HG02852 (cell line): ENCODE measurements around the gene HMGA1.
"Not testable (repeated sequence)": the region's sequence is repeated elsewhere in the genome, so short reads cannot be mapped to it uniquely, and the experiment has no call there.

Experiments used
- ATAC-seq: cut with Tn5 transposase; IDR thresholded peaks from one replicate; pipeline ENCODE4 v1.9.1; 2021; ENCODE audit warnings: mild to moderate bottlenecking, moderate library complexity; ENCODE audit not compliant: unreplicated experiment

The HMGA1 gene

DNA sequence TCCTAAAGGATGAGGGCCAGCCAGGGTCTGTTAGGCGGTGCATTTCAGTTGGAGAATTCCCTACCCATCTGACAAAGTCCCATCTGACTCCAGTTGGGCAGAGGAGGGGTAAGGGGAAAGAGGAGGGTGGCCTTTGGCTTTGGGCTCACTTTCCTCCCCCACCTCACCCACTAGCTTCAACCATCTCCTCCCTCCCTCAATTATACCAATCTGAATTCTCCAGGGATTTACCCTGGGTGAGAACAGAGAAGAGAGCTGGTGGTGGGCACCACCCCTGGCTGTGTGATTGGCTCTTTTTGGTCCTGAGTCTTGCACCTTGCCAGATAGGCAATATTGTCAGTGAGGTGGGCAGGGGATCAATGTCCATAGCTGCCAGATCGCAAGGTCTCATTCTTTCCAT lies 3.2 kb downstream of the HMGA1 start:
- no peak for ATAC-seq

DNA sequence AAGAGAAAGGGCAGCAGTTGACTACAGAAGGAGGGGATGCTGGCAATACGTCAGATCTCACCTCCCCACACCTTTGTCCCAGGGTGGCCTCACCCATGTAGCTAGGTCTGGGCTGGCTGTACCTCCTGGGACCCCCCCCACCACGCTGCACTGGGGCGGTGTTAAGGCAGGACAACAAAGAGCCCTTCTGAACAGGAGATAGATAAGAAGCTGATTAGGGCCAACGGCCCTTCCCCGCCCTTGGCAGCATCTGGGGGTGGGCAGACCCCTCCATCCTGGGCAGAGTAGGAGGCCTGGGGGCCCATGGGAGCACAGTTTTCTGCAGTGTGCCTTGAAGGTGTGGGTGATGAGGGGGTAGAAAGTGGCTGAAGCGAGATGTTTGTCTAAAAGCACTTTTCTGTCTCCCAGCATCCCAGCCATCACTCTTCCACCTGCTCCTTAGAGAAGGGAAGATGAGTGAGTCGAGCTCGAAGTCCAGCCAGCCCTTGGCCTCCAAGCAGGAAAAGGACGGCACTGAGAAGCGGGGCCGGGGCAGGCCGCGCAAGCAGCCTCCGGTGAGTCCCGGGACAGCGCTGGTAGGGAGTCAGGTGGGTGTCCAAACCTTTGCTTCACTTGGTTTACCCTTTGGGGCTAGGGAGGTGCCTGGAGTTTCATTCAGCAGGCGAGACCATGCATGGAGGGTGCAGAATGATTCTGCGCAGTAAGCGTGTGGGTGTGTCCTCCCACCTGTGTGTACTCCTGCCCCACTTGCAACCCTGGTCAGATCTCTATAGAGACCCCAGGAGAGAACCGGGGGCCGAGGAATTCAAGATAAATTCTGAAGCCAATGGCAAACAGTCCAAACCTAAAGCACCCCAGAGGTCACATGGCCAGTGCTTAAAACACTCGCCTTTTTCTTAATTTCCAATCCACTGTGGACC lies 3.9 kb downstream of the HMGA1 start:
- no peak for ATAC-seq

- ATAC-seq = no peak
Measured at GRCh38 chr6:34241351-34242215, 4.9 kb downstream of the HMGA1 start.

DNA sequence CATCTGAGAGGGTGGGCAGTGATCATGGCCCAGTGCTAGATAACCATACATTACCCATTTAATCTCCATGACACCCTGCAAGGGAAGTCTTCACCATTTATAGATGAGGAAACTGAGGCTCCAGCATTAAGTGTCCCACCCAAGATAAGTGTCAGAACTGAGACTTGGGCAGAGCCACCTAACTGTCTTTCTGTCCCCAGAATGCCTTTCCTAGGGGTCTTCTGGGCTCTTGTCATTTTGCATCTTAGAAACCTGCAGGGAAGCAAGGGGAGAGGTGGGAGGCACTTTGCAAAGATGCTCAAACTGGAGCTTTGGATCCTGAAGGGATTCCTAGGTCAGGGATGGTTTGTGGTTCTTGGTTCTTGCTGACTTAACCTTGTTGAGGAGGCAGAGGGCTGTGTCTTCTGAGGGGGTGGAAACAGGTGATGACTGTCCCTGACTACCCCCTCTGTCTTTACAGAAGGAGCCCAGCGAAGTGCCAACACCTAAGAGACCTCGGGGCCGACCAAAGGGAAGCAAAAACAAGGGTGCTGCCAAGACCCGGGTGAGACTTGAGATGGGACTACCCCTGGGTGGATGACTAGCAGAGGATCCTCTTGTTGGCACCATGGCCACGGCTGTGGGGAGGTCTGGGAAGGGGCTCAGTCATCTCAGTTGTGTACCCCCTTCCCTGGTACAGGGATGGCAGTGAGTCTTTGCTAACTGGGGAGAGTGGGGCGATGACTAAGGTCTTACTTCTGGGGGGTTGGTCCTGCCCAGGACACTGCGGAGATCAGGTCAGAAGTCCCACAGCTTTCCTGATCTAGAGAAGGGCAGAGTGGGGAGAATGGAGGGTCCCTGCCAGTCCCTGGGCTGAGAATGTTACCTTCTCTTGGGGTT lies 5.8 kb downstream of the HMGA1 start:
- ATAC-seq = no peak

- no peak for ATAC-seq
Measured at GRCh38 chr6:34243131-34243771, 6.6 kb downstream of the HMGA1 start.

DNA sequence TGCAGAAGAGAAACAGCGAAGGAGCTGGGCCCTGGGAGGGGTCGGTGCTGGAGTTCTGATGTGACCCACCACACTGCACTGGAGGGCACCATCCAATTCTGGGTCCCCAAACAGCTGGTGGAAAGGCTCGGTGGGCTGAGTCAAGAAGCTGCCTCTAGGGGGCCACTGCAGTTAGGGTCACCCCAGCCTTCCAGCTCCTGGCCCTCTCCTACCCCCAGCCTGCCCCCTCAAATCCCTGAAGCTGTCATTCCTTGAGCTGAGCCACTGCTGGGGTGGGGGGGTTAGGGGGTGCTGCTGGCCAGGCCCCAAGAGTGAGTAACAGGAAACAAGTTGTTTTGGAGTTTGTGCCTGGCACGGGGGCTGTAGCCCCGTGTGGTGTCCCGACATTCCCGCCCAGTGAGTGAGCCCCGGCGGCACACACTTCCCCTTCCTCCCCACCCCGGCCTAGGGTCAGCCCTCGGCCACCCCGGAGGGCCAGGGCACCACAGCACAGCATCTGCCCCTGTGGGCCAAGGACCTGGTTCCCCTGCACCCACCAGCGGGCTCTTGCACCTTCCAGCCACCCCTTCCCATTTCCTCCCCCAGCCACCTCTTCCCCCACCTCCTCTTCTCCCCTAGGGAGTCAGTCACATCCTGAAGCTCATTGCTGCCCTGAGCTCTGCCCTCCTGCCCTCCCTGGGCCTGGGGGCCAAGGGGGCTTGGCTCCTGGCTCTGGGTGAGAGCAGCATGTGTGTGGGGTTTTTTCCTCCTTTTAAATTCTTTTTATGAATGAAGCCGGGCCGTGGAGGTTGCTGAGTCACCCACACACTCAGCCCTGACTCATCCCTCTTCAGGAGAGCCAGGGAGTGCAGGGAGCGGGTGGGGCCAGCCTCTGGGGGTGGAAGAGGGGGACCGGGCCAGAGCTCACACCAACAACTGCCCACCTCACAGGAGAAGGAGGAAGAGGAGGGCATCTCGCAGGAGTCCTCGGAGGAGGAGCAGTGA lies 7.5 kb downstream of the HMGA1 start:
- no peak for ATAC-seq

DNA sequence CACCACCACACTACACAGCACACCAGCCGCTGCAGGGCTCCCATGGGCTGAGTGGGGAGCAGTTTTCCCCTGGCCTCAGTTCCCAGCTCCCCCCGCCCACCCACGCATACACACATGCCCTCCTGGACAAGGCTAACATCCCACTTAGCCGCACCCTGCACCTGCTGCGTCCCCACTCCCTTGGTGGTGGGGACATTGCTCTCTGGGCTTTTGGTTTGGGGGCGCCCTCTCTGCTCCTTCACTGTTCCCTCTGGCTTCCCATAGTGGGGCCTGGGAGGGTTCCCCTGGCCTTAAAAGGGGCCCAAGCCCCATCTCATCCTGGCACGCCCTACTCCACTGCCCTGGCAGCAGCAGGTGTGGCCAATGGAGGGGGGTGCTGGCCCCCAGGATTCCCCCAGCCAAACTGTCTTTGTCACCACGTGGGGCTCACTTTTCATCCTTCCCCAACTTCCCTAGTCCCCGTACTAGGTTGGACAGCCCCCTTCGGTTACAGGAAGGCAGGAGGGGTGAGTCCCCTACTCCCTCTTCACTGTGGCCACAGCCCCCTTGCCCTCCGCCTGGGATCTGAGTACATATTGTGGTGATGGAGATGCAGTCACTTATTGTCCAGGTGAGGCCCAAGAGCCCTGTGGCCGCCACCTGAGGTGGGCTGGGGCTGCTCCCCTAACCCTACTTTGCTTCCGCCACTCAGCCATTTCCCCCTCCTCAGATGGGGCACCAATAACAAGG lies 8.5 kb downstream of the HMGA1 start:
- ATAC-seq = not testable (repeated sequence)

GRCh38 chr6:34245761-34246140 lies 9.1 kb downstream of the HMGA1 start:
- not testable (repeated sequence) for ATAC-seq

- no peak for ATAC-seq
Measured at GRCh38 chr6:34246249-34246562, 9.5 kb downstream of the HMGA1 start.

- no peak for ATAC-seq
Measured at GRCh38 chr6:34246563-34247391, 10.1 kb downstream of the HMGA1 start.

DNA sequence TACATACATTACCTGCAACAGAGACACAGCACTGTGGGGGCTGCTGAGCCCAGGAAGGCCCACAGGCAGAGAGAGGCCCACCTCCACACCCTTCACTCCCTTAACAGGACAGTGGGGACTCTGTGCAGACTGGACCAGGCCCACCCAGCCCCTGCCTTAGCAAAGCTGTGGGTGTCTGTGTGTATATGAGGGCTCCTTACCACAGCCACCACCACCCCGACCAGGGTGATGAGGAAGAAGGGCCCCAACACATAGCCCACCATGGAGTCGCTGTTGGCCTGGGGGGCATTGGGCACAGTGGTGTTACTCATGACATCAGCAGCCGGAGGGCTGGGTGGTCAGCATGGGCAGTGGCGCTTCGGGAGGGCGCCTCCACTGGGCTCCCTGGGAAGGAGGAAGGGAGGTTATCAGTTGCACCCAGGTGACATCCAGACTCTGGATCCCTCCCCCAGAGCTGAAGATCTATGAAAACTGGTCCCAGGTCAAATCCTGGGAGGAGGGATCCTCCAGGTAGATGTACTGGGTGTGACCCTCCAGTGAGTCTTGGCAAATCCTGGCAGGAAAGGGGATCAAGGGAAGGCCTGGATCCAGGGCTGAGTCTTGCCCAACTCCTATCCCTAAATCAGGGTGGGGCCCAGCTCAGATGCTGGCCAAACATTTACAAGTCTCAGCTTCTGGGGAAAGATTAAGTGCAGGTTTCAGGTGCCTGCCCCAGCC lies 11.0 kb downstream of the HMGA1 start:
- ATAC-seq = no peak

DNA sequence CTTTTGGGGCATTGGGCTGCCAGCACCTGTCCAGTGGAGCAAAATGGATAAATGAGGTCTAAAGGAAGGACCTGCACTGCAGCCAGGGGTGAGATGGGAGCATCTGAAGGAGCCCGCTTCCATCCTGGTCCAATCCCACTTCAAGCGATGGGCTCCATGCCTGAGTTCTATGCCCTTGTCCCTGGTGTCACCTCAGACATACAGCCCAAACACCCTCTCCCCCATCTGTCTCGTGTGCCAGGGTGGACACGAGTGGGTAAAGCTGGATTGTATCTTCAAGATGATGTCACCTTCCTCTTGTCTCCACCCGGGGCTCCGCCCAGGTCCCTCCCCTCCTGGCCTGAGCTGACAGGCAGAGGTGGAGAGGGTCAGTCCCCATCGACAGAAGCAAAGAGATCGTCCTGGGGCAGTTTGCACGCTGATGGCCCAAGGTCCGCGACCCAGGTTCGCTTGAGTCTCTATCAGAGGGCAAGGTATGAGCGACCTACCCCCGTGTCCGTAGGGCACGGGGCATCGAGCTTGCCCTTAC lies 11.6 kb downstream of the HMGA1 start:
- peak; percentile 15 for ATAC-seq

DNA sequence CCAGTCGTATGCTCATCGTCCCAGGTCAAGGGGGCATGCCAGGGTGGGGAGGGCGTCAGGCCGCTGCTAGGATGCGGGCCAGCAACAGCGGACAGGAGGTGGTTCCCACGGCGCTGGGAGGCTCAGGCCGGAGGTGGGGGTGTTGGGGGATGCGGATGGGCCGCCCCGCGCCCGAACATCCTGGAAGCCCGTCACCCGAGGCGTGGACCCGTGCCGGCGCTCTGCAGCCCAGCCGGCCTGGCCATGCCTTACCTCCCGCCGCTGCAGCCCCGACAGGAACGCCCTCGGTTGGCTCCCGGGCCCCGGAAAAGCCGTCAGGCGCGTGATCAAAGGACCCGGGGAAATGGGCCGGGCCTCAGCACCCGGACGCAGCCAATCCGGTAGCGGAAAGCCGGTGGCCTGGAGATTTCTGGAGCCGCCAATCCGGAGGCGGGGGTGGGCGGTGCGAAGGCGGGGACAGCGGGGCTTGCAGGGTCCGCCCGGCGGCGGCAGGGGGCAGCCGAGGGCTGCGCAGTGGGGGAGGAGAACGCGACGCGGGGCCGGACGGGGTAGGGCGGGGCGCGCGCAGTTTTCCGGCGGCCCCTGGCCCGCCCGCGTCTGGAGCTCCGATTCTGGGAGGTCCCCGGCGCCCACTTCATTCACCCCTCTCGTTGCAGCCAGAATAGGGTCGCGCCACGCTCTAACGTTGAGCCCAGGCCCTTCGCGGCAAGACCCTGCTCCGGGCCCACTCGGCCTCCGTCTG lies 12.2 kb downstream of the HMGA1 start, which contains the start of gene SMIM29:
Gene SMIM29 (minus strand): TSS at position 280 of the 742 bp plus-strand sequence. CDS start 1,215 bp downstream, outside the sequence.
- ATAC-seq = peak; percentile 76

DNA sequence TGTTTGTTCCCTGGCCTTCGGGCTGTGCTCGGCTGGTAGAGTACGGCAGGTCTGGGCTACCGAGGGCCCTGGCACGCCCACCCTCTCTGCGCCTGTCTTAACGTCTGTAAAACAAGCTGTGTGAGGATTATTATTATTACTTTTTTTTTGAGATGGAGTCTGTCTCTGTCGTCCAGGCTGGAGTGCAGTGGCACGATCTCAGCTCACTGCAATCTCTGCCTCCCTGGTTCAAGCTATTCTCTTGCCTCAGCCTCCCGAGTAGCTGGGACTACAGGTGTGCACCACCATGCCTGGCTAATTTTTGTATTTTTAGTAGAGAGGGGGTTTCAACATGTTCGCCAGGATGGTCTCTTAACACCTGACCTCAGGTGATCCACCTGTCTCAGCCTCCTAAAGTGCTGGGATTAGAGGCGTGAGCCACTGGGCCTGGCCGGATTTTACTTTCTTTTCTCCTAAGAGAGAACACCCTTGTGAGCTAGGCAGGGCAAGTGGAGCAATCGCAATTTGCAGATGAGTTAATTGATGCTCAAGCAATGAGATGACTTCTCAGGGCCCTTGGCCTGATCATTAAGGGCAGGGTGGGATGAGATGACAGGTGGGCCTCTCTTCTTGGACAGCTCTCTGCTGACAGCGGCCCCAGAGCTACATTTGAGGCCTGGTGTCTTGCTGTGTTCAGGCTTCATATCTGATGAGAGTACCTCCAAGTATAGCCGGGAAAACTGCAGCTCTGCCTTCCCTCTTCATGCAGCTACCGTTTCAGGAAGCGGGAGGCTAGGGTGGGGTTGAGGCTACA lies 13.0 kb downstream of the HMGA1 start:
- ATAC-seq = peak; percentile 28

DNA sequence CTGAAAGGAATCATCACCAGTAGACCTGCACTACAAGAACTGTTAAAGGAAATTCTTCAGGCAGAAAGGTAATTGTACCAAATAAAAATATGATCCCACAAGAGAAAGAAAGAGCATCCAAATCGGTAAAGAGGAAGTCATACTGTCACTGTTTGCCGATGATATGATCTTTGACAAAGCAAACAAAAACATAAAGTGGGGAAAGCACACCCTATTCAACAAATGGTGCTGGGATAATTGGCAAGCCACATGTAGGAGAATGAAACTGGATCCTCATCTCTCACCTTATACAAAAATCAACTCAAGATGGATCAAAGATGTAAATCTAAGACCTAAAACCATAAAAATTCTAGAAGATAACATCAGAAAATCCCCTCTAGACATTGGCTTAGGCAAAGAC lies 15.7 kb downstream of the HMGA1 start:
- ATAC-seq = not testable (repeated sequence)
